BJ (cell line): ENCODE data around the gene PRRC2B. TPM values are rescaled to one million over a fixed set of nuclear protein-coding genes. Genes with fewer than 3 reads are reported as not detected.
A peak's percentile ranks its signal among the peaks of the same experiment; 100 is the strongest.
"Not testable (repeated sequence)": the region's sequence is repeated elsewhere in the genome, so short reads cannot be mapped to it uniquely, and the experiment has no call there.

Experiments used
- CTCF ChIA-PET: fragments of 350-600 bp; formaldehyde crosslinking; extraction: SDS; loops from one replicate; lab custom pipeline; 2021; ENCODE audit warnings: antibody characterized with exemption, inconsistent platforms; lab: Yijun Ruan, JAX
- POLR2A ChIA-PET: fragments of 300-600 bp; sonication (Branson Sonifier 250); formaldehyde crosslinking; extraction: SDS; loops from one replicate; lab custom pipeline; 2021; ENCODE audit warnings: antibody characterized with exemption; lab: Charles Lee
- DNase-seq: peaks from one replicate; pipeline ENCODE4 v3.0.0-alpha.2; 2011; ENCODE audit warnings: low read depth
- H3K27me3 ChIP-seq: 2 replicates; pipeline ENCODE4 v1.6.0; 2011; ENCODE audit warnings: low read length; ENCODE audit not compliant: control insufficient read depth, insufficient read depth
- H3K36me3 ChIP-seq: 2 replicates; pipeline ENCODE4 v1.5.1; 2011; ENCODE audit warnings: low read length; ENCODE audit not compliant: control insufficient read depth, insufficient read depth
- H3K4me3 ChIP-seq: 2 replicates; pipeline ENCODE4 v1.5.1; 2011; ENCODE audit warnings: low read depth, mild to moderate bottlenecking, control low read depth, low read length
- CTCF ChIP-seq: IDR thresholded peaks from 2 replicates; pipeline ENCODE4 v1.5.1; 2011; ENCODE audit warnings: low read depth, mild to moderate bottlenecking, control low read depth, inconsistent platforms, low read length, moderate library complexity; ENCODE audit not compliant: insufficient read depth
- polyA plus RNA-seq: library from polyadenylated mRNA; depleted of rRNA; stranded (reverse); fragments of >200 nt; gene quantifications from 2 replicates; pipeline ENCODE4 v1.2.3, GENCODE V29; 2011; rRNA removed
- small RNA-seq: library from RNA; depleted of rRNA; stranded (forward); fragments of <200 nt; gene quantifications from one replicate; pipeline ENCODE3, GENCODE V24; 2012; ENCODE audit warnings: low replicate concordance, low read depth; ENCODE audit not compliant: insufficient read length

Gene PRRC2B
- polyA plus RNA-seq, 1 experiment: 25.8 TPM

- CTCF ChIA-PET: no interaction called here
- Histone ChIP-seq H3K36me3 (no peaks in the 10 kb centered on the region), H3K4me3 (no peak overlapping the region), H3K27me3 (peaks cover 27% of the 10 kb centered on the region)
- POLR2A ChIA-PET: no interaction called here
- TF ChIP-seq CTCF: no peak
- DNase-seq: no peak
These were observed 149.3 kb downstream of the PRRC2B start for GRCh38 chr9:131543141-131543540.

- DNase-seq: no peak
- CTCF ChIA-PET: interaction anchor here (1.6 kb wide), 1 partner anchor 14 kb away, joined by 4 read pairs; no protein-coding TSS in a partner anchor
- no peak within 1 kb of the TSS for H3K4me3 ChIP-seq
These were observed 151.3 kb downstream of the PRRC2B start, which contains the start of gene PRRT1B for GRCh38 chr9:131545003-131545785. PRRT1B (plus strand) TSS chr9:131545523; CDS start chr9:131545616, 93 bp downstream.

GRCh38 chr9:131545786-131546335 lies 152.0 kb downstream of the PRRC2B start:
- TF ChIP-seq CTCF: no peak
- POLR2A ChIA-PET: no interaction called here
- Histone ChIP-seq H3K27me3 (peaks cover 24% of the 10 kb centered on the region), H3K36me3 (no peaks in the 10 kb centered on the region), H3K4me3 (no peak overlapping the region)
- no peak for DNase-seq
- CTCF ChIA-PET: interaction anchor here (1.6 kb wide), 2 partner anchors 13 to 20 kb away, joined by 3 to 4 read pairs; no protein-coding TSS in a partner anchor

More at GRCh38 chr9:131545003-131545785, 151.3 kb downstream of the PRRC2B start, which contains the start of gene PRRT1B:
- TF ChIP-seq CTCF: no peak
- Histone ChIP-seq H3K27me3 (peaks cover 27% of the 10 kb centered on the region), H3K36me3 (no peaks in the 10 kb centered on the region)
- POLR2A ChIA-PET: no interaction called here

GRCh38 chr9:131546336-131547084 lies 152.6 kb downstream of the PRRC2B start:
- ChIA-PET POLR2A (no interaction called here), CTCF (interaction anchor here (0.8 to 1.6 kb wide), 7 partner anchors 13 to 202 kb away, joined by 3 to 5 read pairs (median 3); no protein-coding TSS in a partner anchor)
- Histone ChIP-seq H3K36me3 (no peaks in the 10 kb centered on the region), H3K4me3 (peak overlapping the region; percentile 3; the same call in 1 of the 2 replicates), H3K27me3 (peaks cover 24% of the 10 kb centered on the region)
- no peak for DNase-seq
- TF ChIP-seq CTCF: peak; percentile 32; the same call in 1 of the 2 replicates

GRCh38 chr9:131549186-131549585 lies 155.3 kb downstream of the PRRC2B start:
- H3K27me3 ChIP-seq: peaks cover 33% of the 10 kb centered on the region
- H3K36me3 ChIP-seq, POLR2A ChIA-PET, H3K4me3 ChIP-seq, CTCF ChIA-PET, DNase-seq: not testable (repeated sequence)

Small RNA genes within 50 kb of the gene (small RNA-seq; reads per million reads assigned to genes)
- gene SNORD62A: not detected
- not detected for gene SNORD62B

Other genes with a start within 250 kb of the PRRC2B start
- gene FAM78A, start 117.6 kb upstream of the PRRC2B start, polyA plus RNA-seq: 0.37 and 1.1 TPM in 2 replicates
- gene PLPP7, start 104.4 kb upstream of the PRRC2B start, polyA plus RNA-seq: 2.5 and 3.9 TPM in 2 replicates
- gene POMT1, start 108.8 kb downstream of the PRRC2B start, polyA plus RNA-seq: 17.8 and 32.1 TPM in 2 replicates
- gene UCK1, start 137.2 kb downstream of the PRRC2B start, polyA plus RNA-seq: 20.1 and 24.9 TPM in 2 replicates
- not detected in 2 replicates for gene PRRT1B, start 151.4 kb downstream of the PRRC2B start, polyA plus RNA-seq